Trophoblast cell (in vitro differentiated cells and primary cell): Measurements from ENCODE around the gene GLRX3.

ENCODE experiments used
- DNase-seq, 2 donors: peaks; one replicate each; pipeline ENCODE4 v3.0.0-alpha.2; 2016
- H2AFZ ChIP-seq: 2 replicates; pipeline ENCODE4 v1.6.1; 2013; ENCODE audit warnings: low read length, moderate library complexity, mild to moderate bottlenecking; ENCODE audit not compliant: insufficient read depth, poor library complexity
- H2AK5ac ChIP-seq: 2 replicates; pipeline ENCODE4 v1.6.1; 2013; ENCODE audit warnings: mild to moderate bottlenecking, low read length
- H2BK120ac ChIP-seq: 2 replicates; pipeline ENCODE4 v1.6.1; 2013; ENCODE audit warnings: low read length, mild to moderate bottlenecking, moderate library complexity; ENCODE audit not compliant: insufficient read depth, poor library complexity
- H2BK12ac ChIP-seq: 2 replicates; pipeline ENCODE4 v1.6.1; 2013; ENCODE audit warnings: mild to moderate bottlenecking, low read length, moderate library complexity
- H2BK5ac ChIP-seq: 2 replicates; pipeline ENCODE4 v1.6.1; 2013; ENCODE audit warnings: low read length, low read depth, moderate library complexity, mild to moderate bottlenecking; ENCODE audit not compliant: poor library complexity
- H3K14ac ChIP-seq: 2 replicates; pipeline ENCODE4 v1.6.1; 2013; ENCODE audit warnings: mild to moderate bottlenecking, low read length
- H3K18ac ChIP-seq: 2 replicates; pipeline ENCODE4 v1.6.1; 2013; ENCODE audit warnings: mild to moderate bottlenecking, low read length
- H3K23ac ChIP-seq: 2 replicates; pipeline ENCODE4 v1.6.1; 2013; ENCODE audit warnings: low read length
- H3K27ac ChIP-seq: 2 replicates; pipeline ENCODE4 v1.5.1; 2013; ENCODE audit warnings: low read depth, mild to moderate bottlenecking, inconsistent platforms, low read length, moderate library complexity
- H3K27me3 ChIP-seq: 2 replicates; pipeline ENCODE4 v1.6.1; 2013; ENCODE audit warnings: inconsistent platforms, mild to moderate bottlenecking, low read length, moderate library complexity; ENCODE audit not compliant: insufficient read depth
- H3K36me3 ChIP-seq, 2 experiments: 1 replicate in 1 of 2; 2 replicates in 1 of 2; pipeline ENCODE4 v1.6.1; 2013; ENCODE audit warnings: low read length in 2 of 2, mild to moderate bottlenecking in 2 of 2, moderate library complexity in 1 of 2; ENCODE audit not compliant: insufficient read depth in 2 of 2, control insufficient read depth in 1 of 2
- H3K4ac ChIP-seq: 2 replicates; pipeline ENCODE4 v1.6.1; 2013; ENCODE audit warnings: low read depth, mild to moderate bottlenecking, low read length, moderate library complexity
- H3K4me1 ChIP-seq, 2 experiments: 1 replicate in 1 of 2; 2 replicates in 1 of 2; pipeline ENCODE4 v1.6.1; 2013; ENCODE audit warnings: low read length in 2 of 2, mild to moderate bottlenecking in 2 of 2, moderate library complexity in 1 of 2; ENCODE audit not compliant: insufficient read depth in 2 of 2, control insufficient read depth in 1 of 2
- H3K4me2 ChIP-seq: 2 replicates; pipeline ENCODE4 v1.6.1; 2013; ENCODE audit warnings: inconsistent platforms, mild to moderate bottlenecking, low read length, moderate library complexity
- H3K4me3 ChIP-seq: 2 replicates; pipeline ENCODE4 v1.5.1; 2013; ENCODE audit warnings: mild to moderate bottlenecking, low read depth, low read length, inconsistent platforms
- H3K79me1 ChIP-seq: one replicate; pipeline ENCODE4 v1.6.1; 2013; ENCODE audit warnings: low read length
- H3K79me2 ChIP-seq: 2 replicates; pipeline ENCODE4 v1.6.1; 2013; ENCODE audit warnings: low read length, mild to moderate bottlenecking; ENCODE audit not compliant: control insufficient read depth, insufficient read depth, poor library complexity
- H3K9ac ChIP-seq: 2 replicates; pipeline ENCODE4 v1.6.1; 2013; ENCODE audit warnings: mild to moderate bottlenecking, low read length
- H3K9me3 ChIP-seq: 2 replicates; pipeline ENCODE4 v1.6.1; 2013; ENCODE audit warnings: low read depth, mild to moderate bottlenecking, control low read depth, inconsistent platforms, low read length; ENCODE audit not compliant: insufficient read depth
- H4K12ac ChIP-seq: 2 replicates; pipeline ENCODE4 v1.6.1; 2013; ENCODE audit warnings: low read depth, mild to moderate bottlenecking, low read length, moderate library complexity
- H4K8ac ChIP-seq: 2 replicates; pipeline ENCODE4 v1.6.1; 2013; ENCODE audit warnings: low read depth, mild to moderate bottlenecking, low read length, moderate library complexity
- H4K91ac ChIP-seq: one replicate; pipeline ENCODE4 v1.6.1; 2013; ENCODE audit warnings: low read depth, mild to moderate bottlenecking, low read length, moderate library complexity
- WGBS: extraction: QIAGEN DNeasy Blood & Tissue Kit; methylation state at CpG from one replicate; pipeline ENCODE4 v1.1.7; 2013; ENCODE audit warnings: missing lambda C conversion rate; ENCODE audit not compliant: insufficient read length, insufficient coverage; ENCODE audit errors: extremely low coverage; 5-methylcytosine and 5-hydroxymethylcytosine counted together

Gene GLRX3

DNA sequence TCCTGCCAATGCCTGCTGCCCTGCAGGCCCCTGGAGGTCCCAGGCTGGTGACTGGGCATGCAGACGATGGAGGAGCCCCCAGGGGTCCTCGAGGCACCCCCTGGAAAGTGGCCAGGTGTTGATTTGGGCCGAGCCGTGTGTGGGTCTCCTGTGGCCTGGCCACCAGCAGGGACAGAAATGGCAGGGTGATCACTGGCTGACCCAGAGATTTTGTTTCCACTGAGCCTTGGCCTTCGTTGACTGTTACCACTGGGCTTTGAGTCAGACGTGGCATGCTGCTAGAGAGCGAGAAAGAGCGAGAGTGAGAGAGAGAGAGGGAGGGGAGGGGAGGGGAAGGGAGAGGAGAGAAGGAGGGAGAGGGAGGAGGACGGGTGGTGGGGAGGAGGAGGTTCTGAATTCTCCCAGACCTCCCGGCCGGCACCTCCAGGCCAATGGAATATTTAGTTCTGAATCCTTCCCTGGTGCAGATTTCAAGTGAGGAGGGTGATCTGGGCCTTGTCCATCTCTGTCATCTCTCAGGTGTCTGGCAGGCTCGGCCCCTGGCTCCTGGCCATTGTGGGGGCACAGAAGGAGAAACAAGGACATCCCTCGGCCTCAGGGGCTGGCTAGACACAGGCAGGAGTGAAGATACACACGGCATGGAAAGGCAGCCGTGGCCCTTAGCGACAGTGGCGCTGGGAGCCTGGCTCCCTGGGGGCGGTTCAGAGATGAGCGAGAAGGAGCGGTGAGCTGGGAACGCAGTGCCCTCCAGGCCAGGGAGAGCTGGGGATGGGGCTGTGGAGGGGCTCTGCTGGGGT is 58.2 kb downstream of the GLRX3 start:
- H4K91ac ChIP-seq = no peak overlapping the region
- no peak overlapping the region for H3K4me2 ChIP-seq
- H3K18ac ChIP-seq = no peak overlapping the region
- no peak overlapping the region for H4K12ac ChIP-seq
- no peak overlapping the region for H3K4me3 ChIP-seq
- H2AFZ ChIP-seq = no peak overlapping the region
- H3K79me1 ChIP-seq = peaks cover 7% of the 10 kb centered on the region
- H2AK5ac ChIP-seq = no peak overlapping the region
- H3K23ac ChIP-seq = no peak overlapping the region
- H2BK120ac ChIP-seq = no peak overlapping the region
- no peak overlapping the region for H3K9ac ChIP-seq
- no peak overlapping the region for H3K27ac ChIP-seq
- no peaks in the 10 kb centered on the region for H3K27me3 ChIP-seq
- peaks cover 4 to 10% of the 10 kb centered on the region in 2 experiments for H3K36me3 ChIP-seq
- H3K14ac ChIP-seq = no peak overlapping the region
- H3K4me1 ChIP-seq = peaks cover 8 to 11% of the 10 kb centered on the region in 2 experiments
- H3K9me3 ChIP-seq = peaks cover 2% of the 10 kb centered on the region
- no peak overlapping the region for H2BK5ac ChIP-seq
- no peak overlapping the region for H3K4ac ChIP-seq
- no peak overlapping the region for H4K8ac ChIP-seq
- DNase-seq = no peak
- peaks cover 5% of the 10 kb centered on the region for H3K79me2 ChIP-seq
- no peak overlapping the region for H2BK12ac ChIP-seq
- WGBS = 80% methylated on average over 1 of the region's 21 CpGs

DNA sequence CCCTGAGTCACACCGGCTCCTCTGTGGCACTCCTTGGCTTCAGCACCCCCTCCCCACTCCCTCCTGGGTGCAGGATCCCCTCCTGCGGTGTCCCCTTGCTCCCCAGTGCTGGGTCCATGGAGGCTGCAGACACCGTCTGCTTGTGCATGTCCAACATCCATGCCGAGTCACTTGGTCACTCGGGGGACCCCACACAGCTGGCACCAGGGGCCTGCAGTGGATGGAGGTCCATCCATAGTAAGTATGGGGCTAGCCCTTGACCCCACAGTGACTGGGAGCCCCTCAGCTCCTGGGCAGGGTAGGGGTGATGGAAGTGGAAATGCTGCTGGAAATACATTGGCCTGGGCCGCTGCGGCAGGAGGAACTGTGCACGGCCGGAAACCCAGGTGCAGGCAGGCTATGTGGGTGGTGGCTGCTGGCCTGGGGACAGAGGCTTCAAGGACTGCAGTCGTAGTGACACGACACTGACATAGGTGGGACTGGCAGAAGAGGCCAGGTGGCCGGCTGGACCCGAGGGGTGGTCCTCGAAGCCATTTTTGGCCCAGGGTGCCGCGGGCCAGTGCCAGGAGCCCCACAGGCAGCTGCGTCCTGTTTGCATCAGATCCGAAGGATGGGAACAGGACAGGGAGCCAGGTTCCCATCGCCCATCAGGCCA is 58.9 kb downstream of the GLRX3 start:
- H2BK5ac ChIP-seq = no peak overlapping the region
- H2AK5ac ChIP-seq = no peak overlapping the region
- H3K27me3 ChIP-seq = no peaks in the 10 kb centered on the region
- H3K27ac ChIP-seq = no peak overlapping the region
- WGBS = no CpG with 5 or more reads among the region's 19 CpGs
- peaks cover 7% of the 10 kb centered on the region for H3K79me1 ChIP-seq
- no peak overlapping the region for H4K8ac ChIP-seq
- no peak overlapping the region for H3K4me2 ChIP-seq
- H3K9me3 ChIP-seq = peaks cover 2% of the 10 kb centered on the region
- no peak overlapping the region for H3K23ac ChIP-seq
- no peak for DNase-seq
- no peak overlapping the region for H4K12ac ChIP-seq
- no peak overlapping the region for H3K4ac ChIP-seq
- H3K9ac ChIP-seq = no peak overlapping the region
- no peak overlapping the region for H3K4me3 ChIP-seq
- H3K79me2 ChIP-seq = peaks cover 5% of the 10 kb centered on the region
- H3K36me3 ChIP-seq = peaks cover 4 to 7% of the 10 kb centered on the region in 2 experiments
- H2BK12ac ChIP-seq = no peak overlapping the region
- no peak overlapping the region for H3K14ac ChIP-seq
- no peak overlapping the region for H4K91ac ChIP-seq
- no peak overlapping the region for H3K18ac ChIP-seq
- no peak overlapping the region for H2AFZ ChIP-seq
- H3K4me1 ChIP-seq = peaks cover 8 to 11% of the 10 kb centered on the region in 2 experiments
- H2BK120ac ChIP-seq = no peak overlapping the region

DNA sequence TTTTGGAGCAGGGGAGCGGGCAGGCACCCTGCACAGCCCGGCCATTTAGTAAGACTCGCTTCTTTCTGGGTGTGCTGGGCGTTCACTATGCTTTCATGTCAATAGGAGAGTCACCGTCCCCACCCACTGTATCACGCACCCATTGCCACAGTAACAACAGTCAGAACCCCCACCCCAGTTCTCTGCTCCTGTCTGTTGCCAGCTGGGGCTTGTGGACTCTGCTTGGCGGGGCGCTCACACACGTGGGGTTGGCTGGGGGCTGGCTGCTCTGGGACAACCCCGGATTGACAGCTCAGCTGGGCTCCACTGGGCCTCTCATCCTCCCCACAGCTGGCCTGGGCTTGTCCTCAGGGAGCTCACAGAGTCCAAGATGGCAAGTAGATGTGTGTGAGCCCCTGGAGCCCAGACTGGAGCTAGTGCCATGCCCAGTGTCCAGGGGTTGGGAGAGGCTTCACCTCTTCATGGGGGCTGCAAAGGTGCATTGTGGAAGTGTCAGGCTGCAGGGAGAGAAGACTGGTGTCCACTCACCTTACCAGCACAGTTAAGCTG is 59.6 kb downstream of the GLRX3 start:
- Histone ChIP-seq H3K4ac (no peak overlapping the region), H2BK12ac (no peak overlapping the region), H3K18ac (no peak overlapping the region), H3K9me3 (peaks cover 2% of the 10 kb centered on the region), H2BK5ac (no peak overlapping the region), H3K4me3 (no peak overlapping the region), H3K79me1 (peaks cover under 1% of the 10 kb centered on the region), H2AK5ac (no peak overlapping the region), H4K8ac (no peak overlapping the region), H3K14ac (no peak overlapping the region), H3K27ac (no peak overlapping the region), H3K79me2 (peaks cover under 1% of the 10 kb centered on the region), H3K27me3 (no peaks in the 10 kb centered on the region), H2AFZ (no peak overlapping the region), H3K23ac (no peak overlapping the region), H4K12ac (no peak overlapping the region), H3K4me2 (no peak overlapping the region), H3K4me1 (peaks cover 6 to 7% of the 10 kb centered on the region in 2 experiments), H3K36me3 (peaks cover 4 to 7% of the 10 kb centered on the region in 2 experiments), H2BK120ac (no peak overlapping the region), H3K9ac (no peak overlapping the region), H4K91ac (no peak overlapping the region)
- WGBS = no CpG with 5 or more reads among the region's 10 CpGs
- DNase-seq = no peak

- no peaks in the 10 kb centered on the region for H3K79me2 ChIP-seq
- WGBS = no CpG with 5 or more reads among the region's 15 CpGs
- no peak overlapping the region for H3K4me2 ChIP-seq
Observed at GRCh38 chr10:130196511-130197487, 60.6 kb downstream of the GLRX3 start.

More at GRCh38 chr10:130196511-130197487, 60.6 kb downstream of the GLRX3 start:
- Histone ChIP-seq H3K4me3 (no peak overlapping the region), H4K12ac (no peak overlapping the region), H3K79me1 (no peaks in the 10 kb centered on the region), H3K27me3 (no peaks in the 10 kb centered on the region), H3K9me3 (peaks cover 4% of the 10 kb centered on the region), H2AK5ac (no peak overlapping the region), H3K4me1 (peaks cover 4 to 6% of the 10 kb centered on the region in 2 experiments), H4K91ac (no peak overlapping the region), H3K36me3 (peaks cover 4 to 7% of the 10 kb centered on the region in 2 experiments), H2BK5ac (no peak overlapping the region), H3K18ac (no peak overlapping the region), H3K9ac (no peak overlapping the region), H2AFZ (no peak overlapping the region), H2BK12ac (no peak overlapping the region), H3K27ac (no peak overlapping the region), H3K14ac (no peak overlapping the region), H3K4ac (no peak overlapping the region), H2BK120ac (no peak overlapping the region), H3K23ac (no peak overlapping the region), H4K8ac (no peak overlapping the region)
- no peak for DNase-seq
